H9 (cell line): ENCODE measurements around the gene PREPL. TPM values are rescaled to one million over a fixed set of nuclear protein-coding genes. Genes with fewer than 3 reads are reported as not detected.

Experiments
- DNase-seq: peaks from one replicate; pipeline ENCODE4 v3.0.0-alpha.2; 2017
- H2AFZ ChIP-seq: one replicate; pipeline ENCODE4 v1.6.1; 2013; ENCODE audit warnings: mild to moderate bottlenecking, low read length, control low read depth, moderate library complexity
- H2AK5ac ChIP-seq: 2 replicates; pipeline ENCODE4 v1.6.1; 2013; ENCODE audit warnings: low read length, control low read depth, mixed read lengths; ENCODE audit not compliant: insufficient read length
- H2BK120ac ChIP-seq: one replicate; pipeline ENCODE4 v1.6.1; 2013; ENCODE audit warnings: low read depth, mild to moderate bottlenecking, low read length, control low read depth, inconsistent platforms; ENCODE audit not compliant: poor library complexity, severe bottlenecking
- H2BK12ac ChIP-seq: 2 replicates; pipeline ENCODE4 v1.6.1; 2013; ENCODE audit warnings: low read length, control low read depth, mixed read lengths, low read depth; ENCODE audit not compliant: insufficient read length
- H2BK15ac ChIP-seq: 2 replicates; pipeline ENCODE4 v1.6.1; 2013; ENCODE audit warnings: low read depth, low read length, control low read depth
- H2BK20ac ChIP-seq: one replicate; pipeline ENCODE4 v1.6.1; 2013; ENCODE audit warnings: low read depth, mild to moderate bottlenecking, low read length, control low read depth, inconsistent platforms; ENCODE audit not compliant: poor library complexity, severe bottlenecking
- H2BK5ac ChIP-seq: 2 replicates; pipeline ENCODE4 v1.6.1; 2013; ENCODE audit warnings: low read length, control low read depth, mixed read lengths; ENCODE audit not compliant: insufficient read length
- H3K14ac ChIP-seq: 2 replicates; pipeline ENCODE4 v1.6.1; 2013; ENCODE audit warnings: low read length, control low read depth; ENCODE audit not compliant: insufficient read depth
- H3K18ac ChIP-seq: 2 replicates; pipeline ENCODE4 v1.6.1; 2013; ENCODE audit warnings: low read depth, mild to moderate bottlenecking, mixed read lengths, low read length, control low read depth; ENCODE audit not compliant: insufficient read length
- H3K23ac ChIP-seq: 2 replicates; pipeline ENCODE4 v1.6.1; 2013; ENCODE audit warnings: low read length, control low read depth, mixed read lengths, low read depth; ENCODE audit not compliant: insufficient read length
- H3K23me2 ChIP-seq: 2 replicates; pipeline ENCODE4 v1.6.1; 2013; ENCODE audit warnings: low read depth, mild to moderate bottlenecking, mixed read lengths, low read length, control low read depth; ENCODE audit not compliant: insufficient read length, poor library complexity, severe bottlenecking
- H3K27ac ChIP-seq: 2 replicates; pipeline ENCODE4 v1.5.1; 2013; ENCODE audit warnings: low read length, control low read depth, mixed read lengths, low read depth; ENCODE audit not compliant: insufficient read length
- H3K27me3 ChIP-seq: 2 replicates; pipeline ENCODE4 v1.6.1; 2013; ENCODE audit warnings: low read length, control low read depth, inconsistent platforms; ENCODE audit not compliant: insufficient read depth
- H3K4ac ChIP-seq: 2 replicates; pipeline ENCODE4 v1.6.1; 2013; ENCODE audit warnings: low read depth, mild to moderate bottlenecking, control low read depth, inconsistent platforms, low read length, moderate library complexity
- H3K4me1 ChIP-seq: 2 replicates; pipeline ENCODE4 v1.6.1; 2013; ENCODE audit warnings: low read length, control low read depth, inconsistent platforms; ENCODE audit not compliant: insufficient read depth
- H3K4me2 ChIP-seq: 2 replicates; pipeline ENCODE4 v1.6.1; 2013; ENCODE audit warnings: low read length, control low read depth, mixed read lengths; ENCODE audit not compliant: insufficient read length, insufficient read depth
- H3K56ac ChIP-seq: 2 replicates; pipeline ENCODE4 v1.6.1; 2013; ENCODE audit warnings: low read depth, mild to moderate bottlenecking, mixed read lengths, low read length, control low read depth; ENCODE audit not compliant: insufficient read length
- H3K79me1 ChIP-seq: 2 replicates; pipeline ENCODE4 v1.6.1; 2013; ENCODE audit warnings: low read depth, mild to moderate bottlenecking, moderate library complexity, low read length, control low read depth, inconsistent platforms; ENCODE audit not compliant: insufficient read depth, poor library complexity, severe bottlenecking
- H3K79me2 ChIP-seq: 2 replicates; pipeline ENCODE4 v1.6.1; 2013; ENCODE audit warnings: low read length, control low read depth, inconsistent platforms; ENCODE audit not compliant: insufficient read depth
- H3K9ac ChIP-seq: 2 replicates; pipeline ENCODE4 v1.6.1; 2013; ENCODE audit warnings: low read length, control low read depth, mixed read lengths; ENCODE audit not compliant: insufficient read length; ENCODE audit errors: extremely low read depth
- H3K9me3 ChIP-seq: one replicate; pipeline ENCODE4 v1.6.1; 2013; ENCODE audit warnings: low read depth, low read length, inconsistent platforms; ENCODE audit not compliant: control insufficient read depth
- H3T11ph ChIP-seq: one replicate; pipeline ENCODE4 v1.6.1; 2013; ENCODE audit warnings: mild to moderate bottlenecking, low read length, control low read depth, inconsistent platforms
- H4K20me1 ChIP-seq: one replicate; pipeline ENCODE4 v1.6.1; 2013; ENCODE audit not compliant: control insufficient read depth, insufficient read length, insufficient read depth
- H4K5ac ChIP-seq: 2 replicates; pipeline ENCODE4 v1.6.1; 2013; ENCODE audit warnings: low read depth, mild to moderate bottlenecking, mixed read lengths, low read length, control low read depth; ENCODE audit not compliant: insufficient read length
- H4K8ac ChIP-seq: replicated peaks from 2 replicates; pipeline ENCODE4 v1.6.1; 2013; ENCODE audit warnings: low read length, control low read depth, mixed read lengths, low read depth; ENCODE audit not compliant: insufficient read length
- H4K91ac ChIP-seq: 2 replicates; pipeline ENCODE4 v1.6.1; 2013; ENCODE audit warnings: low read depth, mild to moderate bottlenecking, moderate library complexity, mixed read lengths, low read length, control low read depth; ENCODE audit not compliant: insufficient read length
- H3K27ac Mint-ChIP-seq, 3 experiments: 2 replicates in 2 of 3; 3 replicates in 1 of 3; pipeline ENCODE4 v1.8.0; 2020 to 2021; ENCODE audit warnings: mixed read lengths in 3 of 3, mild to moderate bottlenecking in 1 of 3, moderate library complexity in 1 of 3
- H3K27me3 Mint-ChIP-seq: 2 replicates; pipeline ENCODE4 v1.8.0; 2021; ENCODE audit warnings: low read depth, mild to moderate bottlenecking, moderate library complexity, mixed read lengths
- H3K36me3 Mint-ChIP-seq, 3 experiments: 2 replicates in 2 of 3; 3 replicates in 1 of 3; pipeline ENCODE4 v1.8.0; 2020 to 2021; ENCODE audit warnings: low read depth in 3 of 3, mixed read lengths in 3 of 3; ENCODE audit not compliant: insufficient read depth in 1 of 3
- H3K4me1 Mint-ChIP-seq, 2 experiments: 2 replicates each; pipeline ENCODE4 v1.8.0; 2020; ENCODE audit warnings: mixed read lengths in 2 of 2
- H3K4me3 Mint-ChIP-seq, 2 experiments: 2 replicates in 1 of 2; 3 replicates in 1 of 2; pipeline ENCODE4 v1.8.0; 2020 to 2021; ENCODE audit warnings: mild to moderate bottlenecking in 2 of 2, mixed read lengths in 2 of 2, moderate library complexity in 1 of 2
- H3K9me3 Mint-ChIP-seq, 2 experiments: 2 replicates in 1 of 2; 3 replicates in 1 of 2; pipeline ENCODE4 v1.8.0; 2020; ENCODE audit warnings: mild to moderate bottlenecking in 2 of 2, mixed read lengths in 2 of 2, moderate library complexity in 1 of 2
- CTCF ChIP-seq: fragments of 200-600 bp; sonication (generic); conservative IDR thresholded peaks from 3 replicates; pipeline ENCODE4 v1.8.0; 2021; ENCODE audit warnings: antibody characterized with exemption, mild to moderate bottlenecking
- WGBS: extraction: QIAGEN DNeasy Blood & Tissue Kit; methylation state at CpG from one replicate; pipeline ENCODE4 v1.1.7; 2013; ENCODE audit warnings: missing lambda C conversion rate, low lambda C conversion rate, mixed read lengths; ENCODE audit not compliant: insufficient read length; ENCODE audit errors: extremely low coverage; 5-methylcytosine and 5-hydroxymethylcytosine counted together
- total RNA-seq: library from RNA; stranded (reverse); gene quantifications from 2 replicates; pipeline ENCODE4 v1.2.1, GENCODE V29; 2021

Gene PREPL
- total RNA-seq, 1 experiment from 2014 or later: 30.1 TPM

- Histone ChIP-seq H2BK12ac (no peak overlapping the region), H3K4ac (no peak overlapping the region), H3K27ac (no peak overlapping the region), H3T11ph (no peak overlapping the region), H4K20me1 (no peaks in the 10 kb centered on the region), H2BK5ac (no peak overlapping the region), H2BK20ac (no peak overlapping the region), H2BK15ac (no peak overlapping the region), H4K91ac (no peak overlapping the region), H2BK120ac (no peak overlapping the region), H2AK5ac (no peak overlapping the region), H3K4me1 (peaks cover 3% of the 10 kb centered on the region; the same call in 1 of the 2 replicates), H3K9ac (no peak overlapping the region), H3K79me1 (no peaks in the 10 kb centered on the region), H3K79me2 (no peaks in the 10 kb centered on the region), H3K9me3 (no peaks in the 10 kb centered on the region), H3K27me3 (no peaks in the 10 kb centered on the region), H3K56ac (no peak overlapping the region), H3K14ac (no peak overlapping the region), H3K23me2 (no peaks in the 10 kb centered on the region), H3K23ac (no peak overlapping the region), H4K5ac (no peak overlapping the region), H4K8ac (no peak overlapping the region), H2AFZ (no peak overlapping the region), H3K4me2 (no peak overlapping the region), H3K18ac (no peak overlapping the region)
- DNase-seq: no peak
- H3K4me3 Mint-ChIP-seq: no peak overlapping the region
- WGBS: no CpG with 5 or more reads among the region's 1 CpG
- peak overlapping the region in 1 of 3 experiments; percentile 52; a peak in 1 of 7 replicates for H3K27ac Mint-ChIP-seq
- peaks cover 11 to 53% (median 40%) of the 10 kb centered on the region in 3 experiments; a peak in 6 of 7 replicates for H3K36me3 Mint-ChIP-seq
- H3K9me3 Mint-ChIP-seq: no peaks in the 10 kb centered on the region
- TF ChIP-seq CTCF: no peak
- H3K27me3 Mint-ChIP-seq: no peaks in the 10 kb centered on the region
- H3K4me1 Mint-ChIP-seq: peaks cover 3 to 4% of the 10 kb centered on the region in 2 experiments; a peak in 2 of 4 replicates
Observed at GRCh38 chr2:44324971-44325426, 36.3 kb downstream of the PREPL start.
